HCT116 (cell line): ENCODE measurements around the gene ADAMTS3. TPM values are rescaled to one million over a fixed set of nuclear protein-coding genes. Genes with fewer than 3 reads are reported as not detected.

ENCODE experiments used
- ATAC-seq: fragments of 200-7000 bp; cut with Tn5 transposase; 2 replicates; pipeline ENCODE4 v1.9.1; 2020; ENCODE audit warnings: mild to moderate bottlenecking, moderate library complexity
- BruUV-seq: library from RNA; stranded (reverse); fragments of 400-500 nt; replicated peaks from 2 replicates; lab custom pipeline; 2021; lab: Mats Ljungman, UMichigan
- CTCF ChIA-PET: fragments of 300-600 bp; sonication (Branson Sonifier 250); formaldehyde crosslinking; loops from one replicate; lab custom pipeline; 2021; ENCODE audit warnings: antibody characterized with exemption; lab: Charles Lee
- POLR2A ChIA-PET: fragments of 300-600, 350-600 bp; sonication (Branson Sonifier 250); formaldehyde crosslinking; loops from one replicate; lab custom pipeline; 2021; ENCODE audit warnings: antibody characterized with exemption; lab: Charles Lee
- RAD21 ChIA-PET, 2 experiments: fragments of 300-600 bp; sonication (Branson Sonifier 250); formaldehyde crosslinking; loops; one replicate each; lab custom pipeline; 2023; ENCODE audit warnings: low total read pairs in 2 of 2; ENCODE audit not compliant: uncharacterized antibody in 2 of 2, unreplicated experiment in 2 of 2, low non-redundant PET in 1 of 2; lab: Charles Lee
- DNase-seq: peaks from one replicate; pipeline ENCODE4 v3.0.0-alpha.2; 2010; ENCODE audit warnings: low read depth, low spot score
- H2AFZ ChIP-seq: fragments of 200-600 bp; shearing (Covaris generic), sonication (generic); 2 replicates; pipeline ENCODE4 v1.6.1; 2017; ENCODE audit warnings: low read depth, mixed run types, mixed read lengths, antibody characterized with exemption, low read length; ENCODE audit not compliant: poor library complexity, severe bottlenecking
- H3K27ac ChIP-seq: 2 replicates; pipeline ENCODE4 v1.5.1; 2012; ENCODE audit warnings: low read depth, low read length
- H3K27me3 ChIP-seq: fragments of 200-600 bp; sonication (generic); 2 replicates; pipeline ENCODE4 v1.6.1; 2016; ENCODE audit warnings: mixed run types, low read length, mixed read lengths; ENCODE audit not compliant: insufficient read depth
- H3K36me3 ChIP-seq, 2 experiments: fragments of 200-500 bp in 1 of 2; fragments of 200-600 bp in 1 of 2; sonication (Bioruptor generic) in 1 of 2; sonication (generic) in 1 of 2; 2 replicates each; pipeline versions ENCODE4 v1.5.1 to v1.6.1; 2014 to 2016; ENCODE audit warnings: low read length in 2 of 2, inconsistent platforms in 1 of 2, mixed read lengths in 1 of 2, mixed run types in 1 of 2; ENCODE audit not compliant: insufficient read depth in 2 of 2, control insufficient read depth in 1 of 2
- H3K4me1 ChIP-seq, 2 experiments: fragments of 200-600 bp in 1 of 2; sonication (generic) in 1 of 2; 2 replicates each; pipeline versions ENCODE4 v1.5.1 to v1.6.1; 2012 to 2017; ENCODE audit warnings: low read length in 2 of 2, inconsistent platforms in 1 of 2, mild to moderate bottlenecking in 1 of 2, mixed read lengths in 1 of 2, mixed run types in 1 of 2, moderate library complexity in 1 of 2; ENCODE audit not compliant: insufficient read depth in 2 of 2, control insufficient read depth in 1 of 2
- H3K4me2 ChIP-seq: fragments of 200-600 bp; sonication (generic); 2 replicates; pipeline ENCODE4 v1.6.1; 2017; ENCODE audit warnings: mixed run types, low read length, mixed read lengths
- H3K4me3 ChIP-seq, 2 experiments: fragments of 200-600 bp in 1 of 2; sonication (generic) in 1 of 2; replicated peaks in 1 of 2; 2 replicates each; pipeline ENCODE4 v1.5.1; 2011 to 2016; ENCODE audit warnings: low read length in 2 of 2, control low read depth in 1 of 2, low read depth in 1 of 2, mild to moderate bottlenecking in 1 of 2, mixed read lengths in 1 of 2, mixed run types in 1 of 2
- H3K79me2 ChIP-seq: fragments of 200-600 bp; sonication (generic); 2 replicates; pipeline ENCODE4 v1.6.1; 2017; ENCODE audit warnings: mild to moderate bottlenecking, mixed run types, low read length, moderate library complexity, mixed read lengths; ENCODE audit not compliant: insufficient read depth
- H3K9ac ChIP-seq: fragments of 200-600 bp; sonication (generic); 2 replicates; pipeline ENCODE4 v1.6.1; 2016; ENCODE audit warnings: low read length, mixed read lengths
- H3K9me2 ChIP-seq: fragments of 200-600 bp; sonication (generic), shearing (Covaris generic); 2 replicates; pipeline ENCODE4 v1.6.1; 2017; ENCODE audit warnings: mixed run types, mild to moderate bottlenecking, moderate library complexity; ENCODE audit not compliant: insufficient read depth
- H3K9me3 ChIP-seq, 2 experiments: fragments of 200-500 bp in 1 of 2; fragments of 200-600 bp in 1 of 2; sonication (Bioruptor generic) in 1 of 2; sonication (generic) in 1 of 2; 2 replicates each; pipeline ENCODE4 v1.6.1; 2014 to 2017; ENCODE audit warnings: low read length in 2 of 2, mixed read lengths in 2 of 2, inconsistent platforms in 1 of 2, low read depth in 1 of 2, mild to moderate bottlenecking in 1 of 2, mixed run types in 1 of 2, moderate library complexity in 1 of 2; ENCODE audit not compliant: control insufficient read depth in 1 of 2, insufficient read depth in 1 of 2
- H4K20me1 ChIP-seq: fragments of 200-600 bp; sonication (generic), shearing (Covaris generic); 2 replicates; pipeline ENCODE4 v1.6.1; 2017; ENCODE audit warnings: mixed run types, mild to moderate bottlenecking, moderate library complexity; ENCODE audit not compliant: insufficient read depth
- ATF3 ChIP-seq: IDR thresholded peaks from 2 replicates; pipeline ENCODE4 v1.6.1; 2012
- CBX3 ChIP-seq: IDR thresholded peaks from 2 replicates; pipeline ENCODE4 v1.6.1; 2012; ENCODE audit warnings: low read depth
- CTCF ChIP-seq, 3 experiments: fragments of 200-600 bp in 1 of 3; sonication (generic) in 1 of 3; IDR thresholded peaks in 2 of 3; conservative IDR thresholded peaks in 1 of 3; 2 replicates each; pipeline ENCODE4 v1.5.1; 2012 to 2017; ENCODE audit warnings: low read depth in 2 of 3, low read length in 2 of 3, antibody characterized with exemption in 1 of 3, borderline replicate concordance in 1 of 3, control low read depth in 1 of 3, mild to moderate bottlenecking in 1 of 3, mixed read lengths in 1 of 3, mixed run types in 1 of 3, moderate library complexity in 1 of 3; ENCODE audit not compliant: insufficient read depth in 1 of 3
- EGR1 ChIP-seq: IDR thresholded peaks from 2 replicates; pipeline ENCODE4 v1.6.1; 2012; ENCODE audit warnings: low read depth
- ELF1 ChIP-seq: IDR thresholded peaks from 2 replicates; pipeline ENCODE4 v1.6.1; 2012; ENCODE audit warnings: low read depth, borderline replicate concordance
- FOSL1 ChIP-seq: IDR thresholded peaks from 2 replicates; pipeline ENCODE4 v1.6.1; 2012; ENCODE audit warnings: low read depth
- JUND ChIP-seq: IDR thresholded peaks from 2 replicates; pipeline ENCODE4 v1.6.1; 2012
- POLR2A ChIP-seq: IDR thresholded peaks from 2 replicates; pipeline ENCODE4 v1.7.0; 2011; ENCODE audit warnings: borderline replicate concordance; ENCODE audit not compliant: insufficient read depth, insufficient read length; ENCODE audit errors: extremely low read depth
- POLR2AphosphoS5 ChIP-seq: IDR thresholded peaks from 2 replicates; pipeline ENCODE4 v1.6.1; 2011; ENCODE audit warnings: mild to moderate bottlenecking, low read depth, low read length, moderate library complexity
- RAD21 ChIP-seq: IDR thresholded peaks from 2 replicates; pipeline ENCODE4 v1.6.1; 2012; ENCODE audit warnings: low read depth, mild to moderate bottlenecking
- REST ChIP-seq: IDR thresholded peaks from 2 replicates; pipeline ENCODE4 v1.6.1; 2012; ENCODE audit warnings: low read depth
- SIN3A ChIP-seq: IDR thresholded peaks from 2 replicates; pipeline ENCODE4 v1.6.1; 2012; ENCODE audit warnings: low read depth
- SP1 ChIP-seq: IDR thresholded peaks from 2 replicates; pipeline ENCODE4 v1.6.1; 2012; ENCODE audit warnings: low read depth
- SRF ChIP-seq: IDR thresholded peaks from 2 replicates; pipeline ENCODE4 v1.6.1; 2012; ENCODE audit warnings: low read depth
- TCF7L2 ChIP-seq: IDR thresholded peaks from 2 replicates; pipeline ENCODE4 v1.7.0; 2011; ENCODE audit warnings: borderline replicate concordance, inconsistent platforms; ENCODE audit not compliant: insufficient read depth, insufficient read length; ENCODE audit errors: extremely low read depth
- YY1 ChIP-seq: IDR thresholded peaks from 2 replicates; pipeline ENCODE4 v1.6.1; 2011; ENCODE audit warnings: low read length, low read depth, moderate library complexity, mild to moderate bottlenecking; ENCODE audit not compliant: insufficient replicate concordance; ENCODE audit errors: extremely low read depth
- ZBTB33 ChIP-seq: IDR thresholded peaks from 2 replicates; pipeline ENCODE4 v1.6.1; 2011; ENCODE audit warnings: mild to moderate bottlenecking, low read length, moderate library complexity; ENCODE audit not compliant: insufficient replicate concordance; ENCODE audit errors: extremely low read depth
- ZFX ChIP-seq: fragments of 450-650 bp; IDR thresholded peaks from 2 replicates; pipeline ENCODE4 v1.6.1; 2017
- ZNF274 ChIP-seq: fragments of 200-500 bp; sonication (Bioruptor generic); IDR thresholded peaks from 2 replicates; pipeline ENCODE4 v1.6.1; 2014; ENCODE audit warnings: mild to moderate bottlenecking, low read depth, low read length, inconsistent platforms
- intact Hi-C: fragments of 100-400 bp; cut with micrococcal nuclease; formaldehyde crosslinking; loops from 2 replicates; pipeline ENCODE4 v1.10.0; 2022
- total RNA-seq: library from RNA; stranded (reverse); gene quantifications from one replicate; pipeline ENCODE4 v1.2.1, GENCODE V29; 2021; ENCODE audit not compliant: unreplicated experiment

The ADAMTS3 gene
- total RNA-seq, 1 experiment from 2014 or later: not detected

GRCh38 chr4:72366601-72367000 lies 202.4 kb downstream of the ADAMTS3 start:
- no peak overlapping the region for H3K4me2 ChIP-seq
- no peaks in the 10 kb centered on the region for H3K27me3 ChIP-seq
- intact Hi-C loops: no loop called here
- ATAC-seq (no peak), DNase-seq (no peak)
- H3K4me3 ChIP-seq: no peak overlapping the region
- H3K27ac ChIP-seq: no peak overlapping the region
- H2AFZ ChIP-seq: no peak overlapping the region
- no peaks in the 10 kb centered on the region for H3K9me2 ChIP-seq
- H3K79me2 ChIP-seq: no peaks in the 10 kb centered on the region
- H3K9me3 ChIP-seq: no peaks in the 10 kb centered on the region
- no peak overlapping the region for H3K9ac ChIP-seq
- CTCF ChIA-PET: no interaction called here
- no TSS peak for BruUV-seq
- RAD21 ChIA-PET: no interaction called here
- H3K36me3 ChIP-seq: no peaks in the 10 kb centered on the region
- POLR2A ChIA-PET: no interaction called here
- no peaks in the 10 kb centered on the region; the same call in 1 of the 2 replicates for H4K20me1 ChIP-seq
- no peaks in the 10 kb centered on the region for H3K4me1 ChIP-seq
- no peak for TF ChIP-seq FOSL1
- TF ChIP-seq REST: no peak
- no peak for TF ChIP-seq TCF7L2
- no peak for TF ChIP-seq EGR1
- TF ChIP-seq CBX3: no peak
- TF ChIP-seq ATF3: no peak
- no peak for TF ChIP-seq JUND
- no peak for TF ChIP-seq SIN3A
- no peak for TF ChIP-seq ZNF274
- no peak for TF ChIP-seq YY1
- TF ChIP-seq POLR2A: no peak
- no peak for TF ChIP-seq POLR2AphosphoS5
- TF ChIP-seq SRF: no peak
- no peak for TF ChIP-seq ELF1
- TF ChIP-seq CTCF (IDR thresholded peaks at IDR 0.05 in 2 of 3, conservative IDR thresholded peaks at IDR 0.05 in 1 of 3; ENCODE audit: borderline replicate concordance in 1 of 3, insufficient read depth in 1 of 3, low read depth in 2 of 3, low read length in 2 of 3): no peak
- no peak for TF ChIP-seq RAD21
- TF ChIP-seq ZFX: no peak
- TF ChIP-seq SP1: no peak
- no peak for TF ChIP-seq ZBTB33
